ENCODE results near the gene KIAA1549.

KIAA1549 gene

DNA sequence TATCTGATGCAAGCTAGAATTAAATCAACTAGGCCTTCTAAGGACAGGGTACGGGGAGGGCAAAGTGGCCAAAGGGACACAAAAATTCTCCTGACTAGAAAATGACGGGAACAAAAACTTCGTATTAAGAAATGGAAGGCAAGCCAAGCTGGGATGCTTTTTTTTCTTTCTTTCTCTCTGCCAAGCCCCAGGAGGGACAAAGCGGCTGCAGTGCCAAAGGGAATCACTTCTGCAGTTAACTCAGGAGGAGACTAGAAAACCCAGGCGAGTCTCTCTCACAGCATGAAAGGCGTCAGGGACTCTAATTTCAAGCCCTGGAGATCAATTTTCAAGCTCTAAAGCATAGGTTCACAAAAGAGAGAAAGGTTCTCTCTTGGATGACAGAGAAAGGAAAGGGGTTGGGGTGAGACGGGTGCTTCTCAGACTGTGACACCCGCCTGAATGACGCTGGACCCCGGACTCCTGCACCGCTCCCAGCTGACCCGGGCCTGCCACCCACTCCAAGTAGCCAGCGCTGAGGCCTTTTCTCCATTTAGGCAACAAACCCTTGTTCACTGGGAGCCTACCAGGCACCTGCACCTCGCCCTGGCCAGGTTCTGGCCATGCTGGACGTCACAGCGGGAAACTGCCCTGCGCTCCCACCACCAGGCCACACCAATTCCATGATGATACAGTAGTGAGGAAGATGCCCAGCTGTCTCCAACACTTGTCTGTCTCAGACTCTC is 56.5 kb downstream of the KIAA1549 start:
- DNase-seq (ENCODE audit: low spot score), result no peak
- in situ Hi-C loops (cut with MboI; ENCODE audit: low sequenced_read_pairs, unreplicated experiment), result no loop called here
- TF ChIP-seq CTCF (IDR thresholded peaks at IDR 0.05; ENCODE audit: borderline replicate concordance, control extremely low read depth, extremely low read depth, insufficient read depth, missing control alignments), result no peak

GRCh38 chr7:138921277-138921676 is 59.9 kb downstream of the KIAA1549 start:
- no peak for DNase-seq (ENCODE audit: low spot score)

DNA sequence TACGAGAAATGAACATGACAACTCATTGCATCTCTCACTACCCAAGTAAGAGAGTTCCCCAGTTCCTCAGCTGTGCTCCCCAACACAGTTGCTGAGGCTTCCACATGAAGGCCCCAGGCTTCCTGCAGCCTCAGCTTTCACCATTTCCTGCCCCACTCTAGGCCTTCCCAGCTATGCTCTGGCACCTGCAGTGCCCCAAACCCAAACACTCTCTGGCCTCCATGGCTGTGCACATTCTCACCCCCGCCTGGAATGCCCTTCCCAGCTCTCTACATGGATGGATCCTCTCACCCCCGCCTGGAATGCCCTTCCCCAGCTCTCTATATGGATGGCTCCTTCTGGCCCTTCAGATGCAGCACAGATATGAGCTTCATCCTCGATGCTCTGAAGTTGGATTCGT is 61.3 kb downstream of the KIAA1549 start:
- no peak for TF ChIP-seq CTCF (IDR thresholded peaks at IDR 0.05; ENCODE audit: borderline replicate concordance, control extremely low read depth, extremely low read depth, insufficient read depth, missing control alignments)
- DNase-seq (ENCODE audit: low spot score), result no peak
- in situ Hi-C loops (cut with MboI; ENCODE audit: low sequenced_read_pairs, unreplicated experiment), result no loop called here

More at GRCh38 chr7:138921277-138921676, 59.9 kb downstream of the KIAA1549 start:
- TF ChIP-seq CTCF (IDR thresholded peaks at IDR 0.05; ENCODE audit: borderline replicate concordance, control extremely low read depth, extremely low read depth, insufficient read depth, missing control alignments), result no peak
- in situ Hi-C loops (cut with MboI; ENCODE audit: low sequenced_read_pairs, unreplicated experiment), result no loop called here

DNA sequence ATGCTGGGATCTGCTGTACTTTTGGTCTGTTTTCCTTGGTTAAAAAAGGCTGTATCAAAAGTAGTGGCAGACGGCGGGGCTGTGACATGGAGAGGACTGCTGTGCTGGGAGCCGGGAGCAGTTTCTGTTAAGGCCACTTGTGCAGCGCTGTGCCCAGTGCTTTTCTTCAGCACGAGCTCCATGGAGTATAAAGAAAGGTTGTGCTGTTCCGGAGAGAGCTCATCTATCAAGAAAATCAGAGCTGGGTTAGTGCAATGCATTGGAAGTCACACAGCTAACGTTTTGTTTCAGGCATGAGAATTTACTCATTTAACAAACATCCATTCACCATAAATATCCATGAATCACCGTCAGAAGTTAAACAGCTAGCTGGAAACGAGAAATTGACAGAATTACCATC is 62.0 kb downstream of the KIAA1549 start:
- TF ChIP-seq CTCF (IDR thresholded peaks at IDR 0.05; ENCODE audit: borderline replicate concordance, control extremely low read depth, extremely low read depth, insufficient read depth, missing control alignments), result no peak
- in situ Hi-C loops (cut with MboI; ENCODE audit: low sequenced_read_pairs, unreplicated experiment), result no loop called here

GRCh38 chr7:138918756-138919155 is 62.4 kb downstream of the KIAA1549 start:
- DNase-seq (ENCODE audit: low spot score), result no peak
- no peak for TF ChIP-seq CTCF (IDR thresholded peaks at IDR 0.05; ENCODE audit: borderline replicate concordance, control extremely low read depth, extremely low read depth, insufficient read depth, missing control alignments)
- in situ Hi-C loops (cut with MboI; ENCODE audit: low sequenced_read_pairs, unreplicated experiment), result no loop called here

More for the DNA sequence above, 62.0 kb downstream of the KIAA1549 start:
- no peak for DNase-seq (ENCODE audit: low spot score)

DNA sequence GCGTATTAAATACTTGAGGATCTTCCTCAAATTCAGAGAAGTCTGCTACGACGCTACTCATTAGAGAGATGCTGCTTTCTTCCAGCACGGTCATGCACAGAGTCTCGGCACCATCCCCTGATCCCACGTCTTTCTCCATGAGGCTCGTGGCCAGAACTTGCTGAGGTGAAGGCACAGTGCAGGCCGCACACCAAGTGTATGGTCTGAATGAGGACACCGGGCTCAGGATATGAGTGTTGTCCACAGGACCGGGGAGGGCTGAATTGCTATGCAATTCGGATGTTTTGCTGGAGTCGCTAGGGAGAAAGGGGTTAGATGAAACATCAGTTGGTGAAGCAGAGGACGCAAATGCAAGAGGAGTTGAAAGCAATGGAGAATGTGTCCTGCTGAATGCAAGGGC is 63.0 kb downstream of the KIAA1549 start:
- in situ Hi-C loops (cut with MboI; ENCODE audit: low sequenced_read_pairs, unreplicated experiment), result no loop called here
- DNase-seq (ENCODE audit: low spot score), result no peak
- no peak for TF ChIP-seq CTCF (IDR thresholded peaks at IDR 0.05; ENCODE audit: borderline replicate concordance, control extremely low read depth, extremely low read depth, insufficient read depth, missing control alignments)
